HG03575 (cell line): Measurements from ENCODE around the gene GUCY1A1.

Source experiments
- ATAC-seq: cut with Tn5 transposase; IDR thresholded peaks from one replicate; pipeline ENCODE4 v1.9.1; 2021; ENCODE audit not compliant: unreplicated experiment, insufficient number of reproducible peaks, low FRiP score; ENCODE audit errors: extremely low read depth

Gene GUCY1A1

GRCh38 chr4:155762334-155762733 lies 95.7 kb downstream of the GUCY1A1 start:
- no peak for ATAC-seq

- no peak for ATAC-seq
Measured at GRCh38 chr4:155763551-155763950, 96.9 kb downstream of the GUCY1A1 start.

GRCh38 chr4:155765149-155765548 lies 98.5 kb downstream of the GUCY1A1 start:
- no peak for ATAC-seq

- no peak for ATAC-seq
Measured at GRCh38 chr4:155766622-155767021, 100.0 kb downstream of the GUCY1A1 start.

- ATAC-seq: no peak
Measured at GRCh38 chr4:155768370-155768769, 101.7 kb downstream of the GUCY1A1 start.

- no peak for ATAC-seq
Measured at GRCh38 chr4:155769090-155769489, 102.4 kb downstream of the GUCY1A1 start.

- ATAC-seq: no peak
Measured at GRCh38 chr4:155772459-155773195, 106.0 kb downstream of the GUCY1A1 start.

- no peak for ATAC-seq
Measured at GRCh38 chr4:155773196-155773800, 106.7 kb downstream of the GUCY1A1 start.

GRCh38 chr4:155774033-155774432 lies 107.4 kb downstream of the GUCY1A1 start:
- ATAC-seq: no peak

- no peak for ATAC-seq
Measured at GRCh38 chr4:155777971-155778735, 111.5 kb downstream of the GUCY1A1 start.

- ATAC-seq: no peak
Measured at GRCh38 chr4:155780775-155781174, 114.1 kb downstream of the GUCY1A1 start.

GRCh38 chr4:155781249-155781831 lies 114.7 kb downstream of the GUCY1A1 start:
- no peak for ATAC-seq
